K562 (cell line): ENCODE results near the gene TMOD2. TPM values are rescaled to one million over a fixed set of nuclear protein-coding genes. Genes with fewer than 3 reads are reported as not detected.

Experiments
- CHD4 ChIP-seq: fragments of 200-600 bp; sonication (generic); IDR thresholded peaks from 3 replicates; pipeline ENCODE4 v1.6.1; 2012; ENCODE audit warnings: low read depth, mild to moderate bottlenecking, mixed read lengths, low read length, inconsistent platforms; ENCODE audit not compliant: insufficient read depth, insufficient replicate concordance, poor library complexity, severe bottlenecking
- GABPB2 ChIP-seq: fragments of 250-450 bp; sonication (Bioruptor Pico); conservative IDR thresholded peaks from 2 replicates; pipeline ENCODE4 v1.5.1; 2021; ENCODE audit warnings: mild to moderate bottlenecking
- HNRNPLL ChIP-seq: fragments of 200-400 bp; formaldehyde crosslinking; IDR thresholded peaks from 2 replicates; pipeline ENCODE4 v1.6.1; 2017; ENCODE audit warnings: low read length, low read depth, mild to moderate bottlenecking; ENCODE audit not compliant: poor library complexity, severe bottlenecking
- NCOA1 ChIP-seq: fragments of 450-650 bp; IDR thresholded peaks from 2 replicates; pipeline ENCODE4 v1.6.1; 2016; ENCODE audit warnings: low read depth
- NFXL1 ChIP-seq: fragments of 450-650 bp; formaldehyde crosslinking; IDR thresholded peaks from 2 replicates; pipeline ENCODE4 v1.4.0; 2021; ENCODE audit warnings: mild to moderate bottlenecking
- RFX5 ChIP-seq: IDR thresholded peaks from 2 replicates; pipeline ENCODE4 v1.6.1; 2011; ENCODE audit warnings: low read depth, mild to moderate bottlenecking, improper control_type of control experiment, low read length
- SAFB ChIP-seq: fragments of 200-400 bp; formaldehyde crosslinking; IDR thresholded peaks from 2 replicates; pipeline ENCODE4 v1.6.1; 2017; ENCODE audit warnings: low read depth, low read length, borderline replicate concordance
- TBP ChIP-seq: optimal IDR thresholded peaks from 2 replicates; pipeline ENCODE3; 2011; ENCODE audit warnings: low read depth, low read length, improper control_type of control experiment
- polyA plus RNA-seq, 8 experiments: library from polyadenylated mRNA; depleted of rRNA in 4 of 8; stranded (reverse) in 5 of 8; unstranded in 3 of 8; fragments of >200 nt; fragmentation: Nextera tagmentation in 2 of 8; fragmentation: Illumina TruSeq in 1 of 8; extraction: Ambion mirVana in 2 of 8; extraction: Trizol in 1 of 8; gene quantifications; 2 replicates each; pipeline versions ENCODE4 v1.2.1 to v1.2.3, GENCODE V29; 2011 to 2014; ENCODE audit warnings: inconsistent platforms in 1 of 8, missing spikeins in 1 of 8
- total RNA-seq, 7 experiments: library from RNA; depleted of rRNA in 6 of 7; stranded (reverse); fragments of >200 nt in 6 of 7; fragmentation: Illumina TruSeq in 2 of 7; extraction: Trizol in 2 of 7; gene quantifications; 2 replicates each; pipeline versions ENCODE4 v1.2.1 to v1.2.3, GENCODE V29; 2011 to 2021; ENCODE audit warnings: low replicate concordance in 1 of 7
- TF ChIP-seq, protein P1 (sequence below): fragments of 250-450 bp; sonication (Bioruptor Pico); IDR thresholded peaks from 2 replicates; pipeline ENCODE4 v1.4.0; 2020
- TF ChIP-seq, protein P2 (sequence below): sonication (generic); formaldehyde crosslinking; IDR thresholded peaks from 2 replicates; pipeline ENCODE4 v1.8.0; 2023; ENCODE audit warnings: mild to moderate bottlenecking, missing genetic modification reagents
- TF ChIP-seq, protein P3 (sequence below): sonication (generic); formaldehyde crosslinking; IDR thresholded peaks from 2 replicates; pipeline ENCODE4 v1.8.1; 2023; ENCODE audit warnings: mild to moderate bottlenecking, missing genetic modification reagents

Gene TMOD2
- total and polyA plus RNA-seq, 9 of the 15 experiments (the other 6 are each of a cell fraction or from before 2014, with no cell fraction given): 0.49 to 3.8 (median 3.0) TPM

DNA sequence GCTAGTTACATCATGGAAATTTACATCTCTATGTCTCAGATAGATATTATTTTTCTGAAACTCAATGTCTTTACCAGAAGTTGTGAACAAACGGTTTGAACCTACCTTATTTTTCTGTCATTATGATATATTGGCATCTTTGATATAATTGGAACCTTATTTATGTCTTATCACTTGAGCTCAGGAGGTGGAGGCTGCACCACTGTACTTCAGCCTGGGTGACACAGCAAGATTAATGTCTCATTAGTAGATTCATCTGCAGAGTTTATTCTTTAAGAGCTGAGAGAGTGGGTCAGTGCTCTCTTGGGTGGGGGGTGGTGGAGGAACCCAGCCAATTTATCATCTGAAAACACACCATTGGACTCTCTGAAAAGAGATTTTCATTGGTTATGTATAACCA lies 48.7 kb upstream of the TMOD2 start (continued):
- TF ChIP-seq, protein P1, sequence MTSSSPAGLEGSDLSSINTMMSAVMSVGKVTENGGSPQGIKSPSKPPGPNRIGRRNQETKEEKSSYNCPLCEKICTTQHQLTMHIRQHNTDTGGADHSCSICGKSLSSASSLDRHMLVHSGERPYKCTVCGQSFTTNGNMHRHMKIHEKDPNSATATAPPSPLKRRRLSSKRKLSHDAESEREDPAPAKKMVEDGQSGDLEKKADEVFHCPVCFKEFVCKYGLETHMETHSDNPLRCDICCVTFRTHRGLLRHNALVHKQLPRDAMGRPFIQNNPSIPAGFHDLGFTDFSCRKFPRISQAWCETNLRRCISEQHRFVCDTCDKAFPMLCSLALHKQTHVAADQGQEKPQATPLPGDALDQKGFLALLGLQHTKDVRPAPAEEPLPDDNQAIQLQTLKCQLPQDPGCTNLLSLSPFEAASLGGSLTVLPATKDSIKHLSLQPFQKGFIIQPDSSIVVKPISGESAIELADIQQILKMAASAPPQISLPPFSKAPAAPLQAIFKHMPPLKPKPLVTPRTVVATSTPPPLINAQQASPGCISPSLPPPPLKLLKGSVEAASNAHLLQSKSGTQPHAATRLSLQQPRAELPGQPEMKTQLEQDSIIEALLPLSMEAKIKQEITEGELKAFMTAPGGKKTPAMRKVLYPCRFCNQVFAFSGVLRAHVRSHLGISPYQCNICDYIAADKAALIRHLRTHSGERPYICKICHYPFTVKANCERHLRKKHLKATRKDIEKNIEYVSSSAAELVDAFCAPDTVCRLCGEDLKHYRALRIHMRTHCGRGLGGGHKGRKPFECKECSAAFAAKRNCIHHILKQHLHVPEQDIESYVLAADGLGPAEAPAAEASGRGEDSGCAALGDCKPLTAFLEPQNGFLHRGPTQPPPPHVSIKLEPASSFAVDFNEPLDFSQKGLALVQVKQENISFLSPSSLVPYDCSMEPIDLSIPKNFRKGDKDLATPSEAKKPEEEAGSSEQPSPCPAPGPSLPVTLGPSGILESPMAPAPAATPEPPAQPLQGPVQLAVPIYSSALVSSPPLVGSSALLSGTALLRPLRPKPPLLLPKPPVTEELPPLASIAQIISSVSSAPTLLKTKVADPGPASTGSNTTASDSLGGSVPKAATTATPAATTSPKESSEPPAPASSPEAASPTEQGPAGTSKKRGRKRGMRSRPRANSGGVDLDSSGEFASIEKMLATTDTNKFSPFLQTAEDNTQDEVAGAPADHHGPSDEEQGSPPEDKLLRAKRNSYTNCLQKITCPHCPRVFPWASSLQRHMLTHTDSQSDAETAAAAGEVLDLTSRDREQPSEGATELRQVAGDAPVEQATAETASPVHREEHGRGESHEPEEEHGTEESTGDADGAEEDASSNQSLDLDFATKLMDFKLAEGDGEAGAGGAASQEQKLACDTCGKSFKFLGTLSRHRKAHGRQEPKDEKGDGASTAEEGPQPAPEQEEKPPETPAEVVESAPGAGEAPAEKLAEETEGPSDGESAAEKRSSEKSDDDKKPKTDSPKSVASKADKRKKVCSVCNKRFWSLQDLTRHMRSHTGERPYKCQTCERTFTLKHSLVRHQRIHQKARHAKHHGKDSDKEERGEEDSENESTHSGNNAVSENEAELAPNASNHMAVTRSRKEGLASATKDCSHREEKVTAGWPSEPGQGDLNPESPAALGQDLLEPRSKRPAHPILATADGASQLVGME (CRISPR knock-in tag): no peak
- no peak for TF ChIP-seq SAFB
- TF ChIP-seq CHD4: no peak
- no peak for TF ChIP-seq TBP
- TF ChIP-seq NCOA1: no peak
- no peak for TF ChIP-seq RFX5
- TF ChIP-seq HNRNPLL: no peak
- TF ChIP-seq NFXL1 (CRISPR knock-in tag): no peak
- TF ChIP-seq, protein P2, sequence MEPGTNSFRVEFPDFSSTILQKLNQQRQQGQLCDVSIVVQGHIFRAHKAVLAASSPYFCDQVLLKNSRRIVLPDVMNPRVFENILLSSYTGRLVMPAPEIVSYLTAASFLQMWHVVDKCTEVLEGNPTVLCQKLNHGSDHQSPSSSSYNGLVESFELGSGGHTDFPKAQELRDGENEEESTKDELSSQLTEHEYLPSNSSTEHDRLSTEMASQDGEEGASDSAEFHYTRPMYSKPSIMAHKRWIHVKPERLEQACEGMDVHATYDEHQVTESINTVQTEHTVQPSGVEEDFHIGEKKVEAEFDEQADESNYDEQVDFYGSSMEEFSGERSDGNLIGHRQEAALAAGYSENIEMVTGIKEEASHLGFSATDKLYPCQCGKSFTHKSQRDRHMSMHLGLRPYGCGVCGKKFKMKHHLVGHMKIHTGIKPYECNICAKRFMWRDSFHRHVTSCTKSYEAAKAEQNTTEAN (CRISPR knock-in tag): no peak
- TF ChIP-seq GABPB2: no peak
- TF ChIP-seq, protein P3, sequence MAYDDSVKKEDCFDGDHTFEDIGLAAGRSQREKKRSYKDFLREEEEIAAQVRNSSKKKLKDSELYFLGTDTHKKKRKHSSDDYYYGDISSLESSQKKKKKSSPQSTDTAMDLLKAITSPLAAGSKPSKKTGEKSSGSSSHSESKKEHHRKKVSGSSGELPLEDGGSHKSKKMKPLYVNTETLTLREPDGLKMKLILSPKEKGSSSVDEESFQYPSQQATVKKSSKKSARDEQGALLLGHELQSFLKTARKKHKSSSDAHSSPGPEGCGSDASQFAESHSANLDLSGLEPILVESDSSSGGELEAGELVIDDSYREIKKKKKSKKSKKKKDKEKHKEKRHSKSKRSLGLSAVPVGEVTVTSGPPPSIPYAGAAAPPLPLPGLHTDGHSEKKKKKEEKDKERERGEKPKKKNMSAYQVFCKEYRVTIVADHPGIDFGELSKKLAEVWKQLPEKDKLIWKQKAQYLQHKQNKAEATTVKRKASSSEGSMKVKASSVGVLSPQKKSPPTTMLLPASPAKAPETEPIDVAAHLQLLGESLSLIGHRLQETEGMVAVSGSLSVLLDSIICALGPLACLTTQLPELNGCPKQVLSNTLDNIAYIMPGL (CRISPR knock-in tag): no peak
